ENCODE measurements around the gene SH3BP4. TPM values are rescaled to one million over a fixed set of nuclear protein-coding genes. Genes with fewer than 3 reads are reported as not detected.
A peak's percentile ranks its signal among the peaks of the same experiment; 100 is the strongest.

The SH3BP4 gene
- total RNA-seq, 1 donor from 2014 or later, result 58.6 TPM

GRCh38 chr2:234958746-234959395 lies 7.1 kb downstream of the SH3BP4 start:
- peaks cover 77% of the 10 kb centered on the region for H3K4me1 Mint-ChIP-seq (ENCODE audit: unreplicated experiment)
- H3K36me3 Mint-ChIP-seq (ENCODE audit: low read depth, unreplicated experiment), result peaks cover 10% of the 10 kb centered on the region
- no peak overlapping the region for H3K4me3 Mint-ChIP-seq (ENCODE audit: unreplicated experiment)
- H3K27me3 Mint-ChIP-seq (ENCODE audit: unreplicated experiment), result peaks cover 4% of the 10 kb centered on the region
- H3K9me3 Mint-ChIP-seq (ENCODE audit: unreplicated experiment), result no peaks in the 10 kb centered on the region
- TF ChIP-seq CTCF (IDR thresholded peaks at IDR 0.05; ENCODE audit: unreplicated experiment), result no peak
- no peak for DNase-seq (ENCODE audit: low spot score)
- H3K27ac Mint-ChIP-seq (ENCODE audit: unreplicated experiment), result peak overlapping the region; percentile 42

- Mint-ChIP-seq H3K36me3 (ENCODE audit: low read depth, unreplicated experiment) (peaks cover 13% of the 10 kb centered on the region), H3K4me1 (ENCODE audit: unreplicated experiment) (peaks cover 77% of the 10 kb centered on the region), H3K4me3 (ENCODE audit: unreplicated experiment) (peak overlapping the region; percentile 10), H3K27me3 (ENCODE audit: unreplicated experiment) (no peaks in the 10 kb centered on the region), H3K27ac (ENCODE audit: unreplicated experiment) (peak overlapping the region; percentile 98), H3K9me3 (ENCODE audit: unreplicated experiment) (no peaks in the 10 kb centered on the region)
- DNase-seq (ENCODE audit: low spot score), result no peak
- no peak for TF ChIP-seq CTCF (IDR thresholded peaks at IDR 0.05; ENCODE audit: unreplicated experiment)
These were observed 8.6 kb downstream of the SH3BP4 start for GRCh38 chr2:234960175-234961088.

GRCh38 chr2:234961784-234962183 lies 10.0 kb downstream of the SH3BP4 start:
- DNase-seq (ENCODE audit: low spot score), result no peak
- no peak overlapping the region for H3K4me3 Mint-ChIP-seq (ENCODE audit: unreplicated experiment)

GRCh38 chr2:234963773-234964615 lies 12.2 kb downstream of the SH3BP4 start:
- Mint-ChIP-seq H3K9me3 (ENCODE audit: unreplicated experiment) (no peaks in the 10 kb centered on the region), H3K27ac (ENCODE audit: unreplicated experiment) (peak overlapping the region; percentile 15), H3K4me1 (ENCODE audit: unreplicated experiment) (peaks cover 52% of the 10 kb centered on the region), H3K36me3 (ENCODE audit: low read depth, unreplicated experiment) (peaks cover 10% of the 10 kb centered on the region), H3K27me3 (ENCODE audit: unreplicated experiment) (no peaks in the 10 kb centered on the region), H3K4me3 (ENCODE audit: unreplicated experiment) (no peak overlapping the region)
- TF ChIP-seq CTCF (IDR thresholded peaks at IDR 0.05; ENCODE audit: unreplicated experiment), result no peak
- DNase-seq (ENCODE audit: low spot score), result no peak

More at GRCh38 chr2:234961784-234962183, 10.0 kb downstream of the SH3BP4 start:
- Mint-ChIP-seq H3K36me3 (ENCODE audit: low read depth, unreplicated experiment) (peaks cover 16% of the 10 kb centered on the region), H3K9me3 (ENCODE audit: unreplicated experiment) (no peaks in the 10 kb centered on the region), H3K27me3 (ENCODE audit: unreplicated experiment) (no peaks in the 10 kb centered on the region), H3K27ac (ENCODE audit: unreplicated experiment) (no peak overlapping the region), H3K4me1 (ENCODE audit: unreplicated experiment) (peaks cover 67% of the 10 kb centered on the region)
- TF ChIP-seq CTCF (IDR thresholded peaks at IDR 0.05; ENCODE audit: unreplicated experiment), result no peak
